Neuronal stem cell (in vitro differentiated cells): ENCODE measurements around the gene PROZ.

Experiments used
- DNase-seq: peaks from one replicate; pipeline ENCODE4 v3.0.0-alpha.2; 2013; ENCODE audit warnings: low spot score
- H2AFZ ChIP-seq: one replicate; pipeline ENCODE4 v1.6.1; 2013; ENCODE audit warnings: mild to moderate bottlenecking, low read length, inconsistent platforms
- H2AK5ac ChIP-seq: 2 replicates; pipeline ENCODE4 v1.6.1; 2013; ENCODE audit warnings: low read depth, mild to moderate bottlenecking, inconsistent platforms, low read length, moderate library complexity, mixed read lengths
- H2BK120ac ChIP-seq: 2 replicates; pipeline ENCODE4 v1.6.1; 2013; ENCODE audit warnings: low read depth, mild to moderate bottlenecking, inconsistent platforms, low read length, moderate library complexity, mixed read lengths
- H2BK12ac ChIP-seq: one replicate; pipeline ENCODE4 v1.6.1; 2013; ENCODE audit warnings: low read length, inconsistent platforms
- H2BK15ac ChIP-seq: 2 replicates; pipeline ENCODE4 v1.6.1; 2013; ENCODE audit warnings: mild to moderate bottlenecking, low read length, inconsistent platforms, mixed read lengths
- H2BK5ac ChIP-seq: one replicate; pipeline ENCODE4 v1.6.1; 2013; ENCODE audit warnings: inconsistent platforms, mild to moderate bottlenecking, low read length, moderate library complexity
- H3K14ac ChIP-seq: one replicate; pipeline ENCODE4 v1.6.1; 2013; ENCODE audit warnings: low read length, inconsistent platforms
- H3K18ac ChIP-seq: 2 replicates; pipeline ENCODE4 v1.6.1; 2013; ENCODE audit warnings: low read length, inconsistent platforms
- H3K23ac ChIP-seq: 2 replicates; pipeline ENCODE4 v1.6.1; 2013; ENCODE audit warnings: low read depth, mild to moderate bottlenecking, mixed read lengths, low read length, inconsistent platforms; ENCODE audit not compliant: poor library complexity
- H3K27ac ChIP-seq: replicated peaks from 3 replicates; pipeline ENCODE4 v1.5.1; 2013; ENCODE audit warnings: low read length, inconsistent platforms
- H3K27me3 ChIP-seq, 3 experiments: 2 replicates each; pipeline ENCODE4 v1.6.1; 2013; ENCODE audit warnings: low read length in 3 of 3, mild to moderate bottlenecking in 2 of 3, inconsistent platforms in 1 of 3, low read depth in 1 of 3, mixed read lengths in 1 of 3, moderate library complexity in 1 of 3; ENCODE audit not compliant: control insufficient read depth in 3 of 3, insufficient read depth in 3 of 3
- H3K36me3 ChIP-seq, 2 donors: replicated peaks in 1 of 2; 2 replicates each; pipeline ENCODE4 v1.6.1; 2013; ENCODE audit warnings: low read length in 2 of 2; ENCODE audit not compliant: control insufficient read depth in 2 of 2, insufficient read depth in 2 of 2
- H3K4ac ChIP-seq: 2 replicates; pipeline ENCODE4 v1.6.1; 2013; ENCODE audit warnings: inconsistent platforms, mild to moderate bottlenecking, low read length, moderate library complexity
- H3K4me1 ChIP-seq, 2 donors: 1 replicate in 1 of 2; 2 replicates in 1 of 2; pipeline ENCODE4 v1.6.1; 2013; ENCODE audit warnings: low read length in 2 of 2, low read depth in 1 of 2; ENCODE audit not compliant: control insufficient read depth in 2 of 2, insufficient read depth in 1 of 2
- H3K4me2 ChIP-seq: one replicate; pipeline ENCODE4 v1.6.1; 2013; ENCODE audit warnings: mild to moderate bottlenecking, low read length, inconsistent platforms; ENCODE audit not compliant: insufficient read depth, poor library complexity, severe bottlenecking
- H3K4me3 ChIP-seq, 2 donors: 2 replicates each; pipeline ENCODE4 v1.5.1; 2013; ENCODE audit warnings: low read length in 2 of 2, mild to moderate bottlenecking in 2 of 2, inconsistent platforms in 1 of 2, moderate library complexity in 1 of 2
- H3K79me1 ChIP-seq: one replicate; pipeline ENCODE4 v1.6.1; 2013; ENCODE audit warnings: low read depth, mild to moderate bottlenecking, inconsistent platforms, low read length, moderate library complexity
- H3K9ac ChIP-seq: one replicate; pipeline ENCODE4 v1.6.1; 2013; ENCODE audit warnings: mild to moderate bottlenecking, low read depth, low read length, inconsistent platforms; ENCODE audit not compliant: poor library complexity
- H3K9me3 ChIP-seq, 2 donors: replicated peaks in 1 of 2; 2 replicates each; pipeline versions ENCODE3 to v1.6.1; 2013; ENCODE audit warnings: low read length in 2 of 2, mild to moderate bottlenecking in 2 of 2, inconsistent platforms in 1 of 2, low read depth in 1 of 2, mixed read lengths in 1 of 2, moderate library complexity in 1 of 2; ENCODE audit not compliant: control insufficient read depth in 2 of 2, insufficient read depth in 1 of 2
- H4K8ac ChIP-seq: one replicate; pipeline ENCODE4 v1.6.1; 2013; ENCODE audit warnings: low read depth, mild to moderate bottlenecking, inconsistent platforms, low read length, moderate library complexity
- H4K91ac ChIP-seq: one replicate; pipeline ENCODE4 v1.6.1; 2013; ENCODE audit warnings: low read length, low read depth, mild to moderate bottlenecking, inconsistent platforms; ENCODE audit not compliant: poor library complexity
- WGBS, 2 donors: extraction: QIAGEN DNeasy Blood & Tissue Kit; methylation state at CpG; one replicate each; pipeline ENCODE4 v1.1.7; 2013; ENCODE audit warnings: missing lambda C conversion rate in 2 of 2, mixed read lengths in 1 of 2; ENCODE audit not compliant: insufficient read length in 2 of 2, insufficient replicate concordance in 1 of 2; ENCODE audit errors: extremely low coverage in 2 of 2; 5-methylcytosine and 5-hydroxymethylcytosine counted together

Gene PROZ

GRCh38 chr13:113142876-113143275 lies 15.6 kb upstream of the PROZ start:
- Histone ChIP-seq H2BK120ac (no peak overlapping the region), H2BK15ac (no peak overlapping the region), H3K27me3 (peaks cover 0 to 13% (median 0%) of the 10 kb centered on the region in 3 experiments), H4K8ac (no peak overlapping the region), H3K9ac (no peak overlapping the region), H3K36me3 (no peaks in the 10 kb centered on the region), H3K4ac (no peak overlapping the region), H4K91ac (no peak overlapping the region), H2AFZ (peak overlapping the region; percentile 23), H2BK12ac (no peak overlapping the region), H3K23ac (no peak overlapping the region), H3K4me2 (no peak overlapping the region), H2AK5ac (no peak overlapping the region), H2BK5ac (no peak overlapping the region), H3K27ac (no peak overlapping the region), H3K4me1 (peaks cover 3 to 10% of the 10 kb centered on the region in 2 donors), H3K18ac (peak overlapping the region; percentile 60), H3K9me3 (no peaks in the 10 kb centered on the region), H3K4me3 (no peak overlapping the region), H3K79me1 (peaks cover 3% of the 10 kb centered on the region), H3K14ac (no peak overlapping the region)
- no CpG with 5 or more reads among the region's 7 CpGs for WGBS, 2 donors
- no peak for DNase-seq

GRCh38 chr13:113143466-113144254 lies 14.8 kb upstream of the PROZ start:
- Histone ChIP-seq H3K79me1 (peaks cover 3% of the 10 kb centered on the region), H3K23ac (peak overlapping the region; percentile 51), H4K91ac (no peak overlapping the region), H3K4ac (peak overlapping the region; percentile 0), H3K27ac (no peak overlapping the region), H3K4me3 (no peak overlapping the region), H2AK5ac (peak overlapping the region; percentile 77), H3K27me3 (peaks cover 0 to 7% (median 0%) of the 10 kb centered on the region in 3 experiments), H3K36me3 (no peaks in the 10 kb centered on the region), H2BK15ac (peak overlapping the region; percentile 97), H4K8ac (peak overlapping the region; percentile 70), H3K14ac (peak overlapping the region; percentile 10), H2BK12ac (peak overlapping the region; percentile 88), H2BK5ac (peak overlapping the region; percentile 83), H3K9me3 (no peaks in the 10 kb centered on the region), H3K4me1 (peaks cover 0 to 9% of the 10 kb centered on the region in 2 donors), H3K4me2 (no peak overlapping the region), H2BK120ac (peak overlapping the region; percentile 6), H3K9ac (peak overlapping the region; percentile 80), H3K18ac (peak overlapping the region; percentile 86), H2AFZ (peak overlapping the region; percentile 23)
- no CpG with 5 or more reads among the region's 39 CpGs for WGBS, 2 donors
- no peak for DNase-seq

- Histone ChIP-seq H3K27ac (no peak overlapping the region), H3K23ac (no peak overlapping the region), H2BK15ac (peak overlapping the region; percentile 97), H4K91ac (no peak overlapping the region), H3K9me3 (no peaks in the 10 kb centered on the region), H3K79me1 (peaks cover 3% of the 10 kb centered on the region), H3K36me3 (no peaks in the 10 kb centered on the region), H4K8ac (peak overlapping the region; percentile 29), H3K18ac (peak overlapping the region; percentile 86), H3K4ac (peak overlapping the region; percentile 0), H2BK120ac (peak overlapping the region; percentile 6), H2BK12ac (peak overlapping the region; percentile 88), H2BK5ac (peak overlapping the region; percentile 83), H2AK5ac (peak overlapping the region; percentile 77), H3K4me3 (no peak overlapping the region), H2AFZ (no peak overlapping the region), H3K9ac (peak overlapping the region; percentile 63), H3K14ac (no peak overlapping the region), H3K4me2 (no peak overlapping the region), H3K4me1 (peaks cover 0 to 7% of the 10 kb centered on the region in 2 donors), H3K27me3 (peaks cover 0 to 1% (median 0%) of the 10 kb centered on the region in 3 experiments)
- no CpG with 5 or more reads among the region's 12 CpGs for WGBS, 2 donors
- DNase-seq = no peak
Observed at GRCh38 chr13:113144255-113144629, 14.2 kb upstream of the PROZ start.

- Histone ChIP-seq H3K79me1 (peaks cover 3% of the 10 kb centered on the region), H3K4me1 (peaks cover 0 to 7% of the 10 kb centered on the region in 2 donors), H4K91ac (no peak overlapping the region), H2BK120ac (no peak overlapping the region), H2BK5ac (no peak overlapping the region), H3K9me3 (no peaks in the 10 kb centered on the region), H3K4ac (no peak overlapping the region), H2AK5ac (no peak overlapping the region), H2AFZ (no peak overlapping the region), H3K36me3 (no peaks in the 10 kb centered on the region), H3K27me3 (no peaks in the 10 kb centered on the region), H3K23ac (no peak overlapping the region), H2BK12ac (no peak overlapping the region), H3K18ac (no peak overlapping the region), H3K4me3 (no peak overlapping the region), H3K14ac (no peak overlapping the region), H3K9ac (no peak overlapping the region), H4K8ac (no peak overlapping the region), H2BK15ac (no peak overlapping the region), H3K4me2 (no peak overlapping the region), H3K27ac (no peak overlapping the region)
- no CpG with 5 or more reads among the region's 12 CpGs for WGBS, 2 donors
- no peak for DNase-seq
Observed at GRCh38 chr13:113145496-113145895, 13.0 kb upstream of the PROZ start.
